HepG2 (cell line): ENCODE measurements around the gene B4GALT5. TPM values are rescaled to one million over a fixed set of nuclear protein-coding genes. Genes with fewer than 3 reads are reported as not detected.

Source experiments
- AKAP8 ChIP-seq: sonication (generic); formaldehyde crosslinking; IDR thresholded peaks from 2 replicates; pipeline ENCODE4 v1.5.1; 2020; ENCODE audit warnings: mild to moderate bottlenecking, missing genetic modification reagents
- ARID2 ChIP-seq: sonication (generic); formaldehyde crosslinking; IDR thresholded peaks from 2 replicates; pipeline ENCODE4 v1.8.1; 2022; ENCODE audit warnings: mild to moderate bottlenecking, missing genetic modification reagents, borderline replicate concordance
- ARNT ChIP-seq: fragments of 450-650 bp; IDR thresholded peaks from 2 replicates; pipeline ENCODE4 v1.6.1; 2017
- DPF2 ChIP-seq: sonication (generic); formaldehyde crosslinking; IDR thresholded peaks from 2 replicates; pipeline ENCODE4 v1.4.0; 2020; ENCODE audit warnings: mild to moderate bottlenecking, low read depth, missing genetic modification reagents, borderline replicate concordance
- ETV6 ChIP-seq: sonication (generic); formaldehyde crosslinking; conservative IDR thresholded peaks from 2 replicates; pipeline ENCODE4 v1.4.0; 2020; ENCODE audit warnings: missing genetic modification reagents
- GTF2F1 ChIP-seq: fragments of 150-350 bp; IDR thresholded peaks from 2 replicates; pipeline ENCODE4 v1.6.1; 2014; ENCODE audit warnings: low read length
- HOXA9 ChIP-seq: sonication (generic); formaldehyde crosslinking; IDR thresholded peaks from 2 replicates; pipeline ENCODE4 v1.8.1; 2022; ENCODE audit warnings: missing genetic modification reagents, mild to moderate bottlenecking, moderate library complexity, borderline replicate concordance
- MBNL3 ChIP-seq: fragments of 250-450 bp; sonication (Bioruptor Pico); conservative IDR thresholded peaks from 2 replicates; pipeline ENCODE4 v1.8.0; 2022; ENCODE audit warnings: mild to moderate bottlenecking, inconsistent platforms
- NCOA2 ChIP-seq: sonication (generic); formaldehyde crosslinking; IDR thresholded peaks from 2 replicates; pipeline ENCODE4 v1.8.0; 2022; ENCODE audit warnings: inconsistent platforms
- PATZ1 ChIP-seq: sonication (generic); formaldehyde crosslinking; IDR thresholded peaks from 2 replicates; pipeline ENCODE4 v1.4.0; 2020; ENCODE audit warnings: missing genetic modification reagents
- SALL2 ChIP-seq: sonication (generic); formaldehyde crosslinking; IDR thresholded peaks from 2 replicates; pipeline ENCODE4 v1.8.1; 2023; ENCODE audit warnings: mild to moderate bottlenecking, missing genetic modification reagents, inconsistent platforms
- SOX13 ChIP-seq, 3 experiments: fragments of 450-650 bp in 1 of 3; sonication (generic) in 1 of 3; formaldehyde crosslinking in 1 of 3; IDR thresholded peaks in 2 of 3; conservative IDR thresholded peaks in 1 of 3; 2 replicates each; pipeline versions ENCODE4 v1.5.0 to v1.6.1; 2016 to 2020; ENCODE audit warnings: antibody characterized with exemption in 1 of 3, mild to moderate bottlenecking in 1 of 3, missing compliant biosample characterization in 1 of 3, missing genetic modification reagents in 1 of 3, moderate library complexity in 1 of 3
- YEATS2 ChIP-seq: sonication (generic); formaldehyde crosslinking; IDR thresholded peaks from 2 replicates; pipeline ENCODE4 v1.4.0; 2020; ENCODE audit warnings: missing genetic modification reagents, borderline replicate concordance
- ZFP82 ChIP-seq: sonication (generic); formaldehyde crosslinking; IDR thresholded peaks from 2 replicates; pipeline ENCODE4 v1.5.1; 2020; ENCODE audit warnings: mild to moderate bottlenecking, missing genetic modification reagents, borderline replicate concordance
- ZKSCAN1 ChIP-seq: fragments of 150-350 bp; IDR thresholded peaks from 2 replicates; pipeline ENCODE4 v1.6.1; 2014; ENCODE audit warnings: low read length
- ZMAT5 ChIP-seq: sonication (generic); formaldehyde crosslinking; IDR thresholded peaks from 2 replicates; pipeline ENCODE4 v1.5.0; 2020; ENCODE audit warnings: mild to moderate bottlenecking, low read depth, missing genetic modification reagents, borderline replicate concordance
- ZNF224 ChIP-seq: sonication (generic); formaldehyde crosslinking; IDR thresholded peaks from 2 replicates; pipeline ENCODE4 v1.5.0; 2020; ENCODE audit warnings: mild to moderate bottlenecking, missing genetic modification reagents
- ZNF260 ChIP-seq: sonication (generic); formaldehyde crosslinking; IDR thresholded peaks from 2 replicates; pipeline ENCODE4 v1.4.0; 2020; ENCODE audit warnings: missing genetic modification reagents, low read depth, mild to moderate bottlenecking, borderline replicate concordance
- ZNF343 ChIP-seq: sonication (generic); formaldehyde crosslinking; IDR thresholded peaks from 2 replicates; pipeline ENCODE4 v1.4.0; 2020; ENCODE audit warnings: mild to moderate bottlenecking, missing genetic modification reagents
- ZNF572 ChIP-seq: sonication (generic); formaldehyde crosslinking; IDR thresholded peaks from 2 replicates; pipeline ENCODE4 v1.5.1; 2020; ENCODE audit warnings: mild to moderate bottlenecking, missing genetic modification reagents
- ZNF775 ChIP-seq: sonication (generic); formaldehyde crosslinking; IDR thresholded peaks from 2 replicates; pipeline ENCODE4 v1.4.0; 2020; ENCODE audit warnings: missing genetic modification reagents, mild to moderate bottlenecking, moderate library complexity, borderline replicate concordance
- ZNF891 ChIP-seq: sonication (generic); formaldehyde crosslinking; IDR thresholded peaks from 2 replicates; pipeline ENCODE4 v1.5.0; 2020; ENCODE audit warnings: mild to moderate bottlenecking, missing genetic modification reagents
- polyA plus RNA-seq, 8 experiments: library from polyadenylated mRNA; depleted of rRNA in 3 of 8; stranded (reverse) in 7 of 8; unstranded in 1 of 8; fragments of >200 nt; fragmentation: Illumina TruSeq in 4 of 8; extraction: Trizol in 4 of 8; gene quantifications; 2 replicates each; pipeline versions ENCODE4 v1.2.1 to v1.2.3, GENCODE V29; 2011 to 2016; ENCODE audit warnings: low read depth in 4 of 8, missing spikeins in 1 of 8, mixed read lengths in 1 of 8; ENCODE audit not compliant: insufficient read depth in 1 of 8
- total RNA-seq, 5 experiments: library from RNA; depleted of rRNA; stranded (reverse); fragments of >200 nt; fragmentation: Illumina TruSeq; extraction: Trizol; gene quantifications; 2 replicates each; pipeline ENCODE4 v1.2.3, GENCODE V29; 2016; ENCODE audit warnings: low read depth in 1 of 5
- TF ChIP-seq, protein P1 (sequence below): sonication (generic); formaldehyde crosslinking; IDR thresholded peaks from 2 replicates; pipeline ENCODE4 v1.4.0; 2020; ENCODE audit warnings: mild to moderate bottlenecking, missing genetic modification reagents, borderline replicate concordance
- TF ChIP-seq, protein P2 (sequence below): IDR thresholded peaks from 2 replicates; pipeline ENCODE4 v1.6.1; 2018; ENCODE audit warnings: missing genetic modification reagents

B4GALT5 gene
- total and polyA plus RNA-seq, 2 of the 13 experiments (the other 11 are each of a cell fraction or from before 2014, with no cell fraction given) = 27.3 to 30.9 TPM

DNA sequence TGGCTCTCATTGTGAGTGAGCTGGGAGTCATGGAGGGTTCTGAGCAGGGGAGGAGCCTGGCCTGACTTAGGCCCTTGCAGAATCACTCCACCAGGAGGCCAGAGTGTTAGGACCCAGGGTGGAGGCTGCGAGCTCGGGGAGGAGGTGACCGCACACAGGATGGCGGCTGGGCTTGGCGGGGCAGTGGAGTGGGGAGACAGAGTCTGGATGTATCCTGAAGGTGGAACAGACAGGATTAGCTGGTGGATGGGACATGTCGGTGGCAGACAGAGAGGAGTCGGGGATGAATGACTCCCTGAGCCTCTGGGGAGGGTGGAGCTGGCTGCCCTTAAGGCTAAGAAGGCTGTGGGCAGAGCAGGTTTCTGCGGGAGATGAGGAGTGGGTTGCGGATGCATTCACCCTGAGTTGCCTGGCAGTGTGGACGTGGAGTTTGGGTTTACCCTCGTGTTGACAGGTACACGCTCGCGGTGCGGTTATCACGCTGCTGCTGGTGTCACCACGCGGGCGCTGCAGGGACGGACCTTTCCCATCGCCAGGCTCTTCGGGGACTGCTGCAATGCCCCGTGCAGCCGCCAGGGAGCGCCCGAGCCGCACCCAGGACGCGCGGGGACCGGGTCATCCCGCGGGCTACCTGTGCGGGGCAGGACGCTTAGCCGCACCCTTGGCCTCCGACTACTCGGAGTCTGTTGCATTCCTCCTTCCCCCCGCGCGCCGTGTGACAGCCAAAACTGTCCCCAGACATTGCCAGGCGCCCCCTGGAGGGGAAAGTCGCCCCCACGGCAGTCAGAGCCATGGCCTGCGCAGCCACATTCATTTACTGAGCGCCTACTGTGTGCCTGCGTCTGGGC is 102.8 kb downstream of the B4GALT5 start (continued):
- TF ChIP-seq DPF2 = peak; percentile 54
- no peak; the same call in 1 of the 2 replicates for TF ChIP-seq ZMAT5 (CRISPR knock-in tag)
- TF ChIP-seq ZNF224 (CRISPR knock-in tag) = peak; percentile 73; the same call in 1 of the 2 replicates
- TF ChIP-seq SOX13 (IDR thresholded peaks at IDR 0.05) = no peak
- TF ChIP-seq SOX13 (CRISPR knock-in tag; conservative IDR thresholded peaks at IDR 0.05 in 1 of 2, IDR thresholded peaks at IDR 0.05 in 1 of 2) = peak in 1 of 2 experiments; percentile 68; a peak in 2 of 4 replicates
- TF ChIP-seq ZNF891 (CRISPR knock-in tag) = peak; percentile 67
- no peak for TF ChIP-seq ARID2 (CRISPR knock-in tag)
- peak; percentile 45; the same call in 1 of the 2 replicates for TF ChIP-seq ZFP82 (CRISPR knock-in tag)
- peak; percentile 56 for TF ChIP-seq ETV6 (CRISPR knock-in tag)
- TF ChIP-seq NCOA2 = peak; percentile 68
- peak; percentile 94 for TF ChIP-seq ZKSCAN1
- TF ChIP-seq GTF2F1 = no peak
- peak; percentile 99 for TF ChIP-seq SALL2
- TF ChIP-seq PATZ1 (CRISPR knock-in tag) = peak; percentile 78
- no peak for TF ChIP-seq ARNT
- peak; percentile 97 for TF ChIP-seq ZNF343
- 0 out of 2 replicates have a peak, but pooled peaks have one; percentile 37 for TF ChIP-seq ZNF775 (CRISPR knock-in tag)
- TF ChIP-seq, protein P1, sequence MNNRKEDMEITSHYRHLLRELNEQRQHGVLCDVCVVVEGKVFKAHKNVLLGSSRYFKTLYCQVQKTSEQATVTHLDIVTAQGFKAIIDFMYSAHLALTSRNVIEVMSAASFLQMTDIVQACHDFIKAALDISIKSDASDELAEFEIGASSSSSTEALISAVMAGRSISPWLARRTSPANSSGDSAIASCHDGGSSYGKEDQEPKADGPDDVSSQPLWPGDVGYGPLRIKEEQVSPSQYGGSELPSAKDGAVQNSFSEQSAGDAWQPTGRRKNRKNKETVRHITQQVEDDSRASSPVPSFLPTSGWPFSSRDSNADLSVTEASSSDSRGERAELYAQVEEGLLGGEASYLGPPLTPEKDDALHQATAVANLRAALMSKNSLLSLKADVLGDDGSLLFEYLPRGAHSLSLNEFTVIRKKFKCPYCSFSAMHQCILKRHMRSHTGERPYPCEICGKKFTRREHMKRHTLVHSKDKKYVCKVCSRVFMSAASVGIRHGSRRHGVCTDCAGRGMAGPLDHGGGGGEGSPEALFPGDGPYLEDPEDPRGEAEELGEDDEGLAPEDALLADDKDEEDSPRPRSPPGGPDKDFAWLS (CRISPR knock-in tag) = no peak; the same call in 1 of the 2 replicates
- peak; percentile 89; the same call in 1 of the 2 replicates for TF ChIP-seq AKAP8 (CRISPR knock-in tag)
- no peak; the same call in 1 of the 2 replicates for TF ChIP-seq YEATS2
- TF ChIP-seq, protein P2, sequence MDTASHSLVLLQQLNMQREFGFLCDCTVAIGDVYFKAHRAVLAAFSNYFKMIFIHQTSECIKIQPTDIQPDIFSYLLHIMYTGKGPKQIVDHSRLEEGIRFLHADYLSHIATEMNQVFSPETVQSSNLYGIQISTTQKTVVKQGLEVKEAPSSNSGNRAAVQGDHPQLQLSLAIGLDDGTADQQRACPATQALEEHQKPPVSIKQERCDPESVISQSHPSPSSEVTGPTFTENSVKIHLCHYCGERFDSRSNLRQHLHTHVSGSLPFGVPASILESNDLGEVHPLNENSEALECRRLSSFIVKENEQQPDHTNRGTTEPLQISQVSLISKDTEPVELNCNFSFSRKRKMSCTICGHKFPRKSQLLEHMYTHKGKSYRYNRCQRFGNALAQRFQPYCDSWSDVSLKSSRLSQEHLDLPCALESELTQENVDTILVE (CRISPR knock-in tag) = peak; percentile 62; the same call in 1 of the 2 replicates
- peak; percentile 91 for TF ChIP-seq ZNF572 (CRISPR knock-in tag)
- TF ChIP-seq ZNF260 = no peak
- no peak for TF ChIP-seq MBNL3
- no peak for TF ChIP-seq HOXA9
